ENCODE results near the gene SRD5A1. TPM values are rescaled to one million over a fixed set of nuclear protein-coding genes. Genes with fewer than 3 reads are reported as not detected.

SRD5A1 gene
- total RNA-seq, 1 experiment from 2014 or later: 39.6 TPM

GRCh38 chr5:6603643-6604042, 29.6 kb upstream of the SRD5A1 start:
- Histone ChIP-seq H3K4me1 (ENCODE audit: insufficient read depth, low read length) (no peaks in the 10 kb centered on the region), H3K4me2 (ENCODE audit: low read length) (no peak overlapping the region), H4K20me1 (ENCODE audit: low read length) (peaks cover 12% of the 10 kb centered on the region), H3K27me3 (ENCODE audit: low read length) (no peaks in the 10 kb centered on the region), H3K27ac (ENCODE audit: low read length) (no peak overlapping the region), H3K36me3 (ENCODE audit: low read depth, low read length) (peaks cover 93% of the 10 kb centered on the region), H3K9me2 (replicated peaks; ENCODE audit: low read length) (no peaks in the 10 kb centered on the region), H3F3A (ENCODE audit: low read length, unreplicated experiment) (no peaks in the 10 kb centered on the region), H3K9me3 (ENCODE audit: low read length) (no peaks in the 10 kb centered on the region), H3K9ac (ENCODE audit: low read length) (no peak overlapping the region), H3K4me3 (ENCODE audit: low read length) (no peak overlapping the region), H3K79me2 (ENCODE audit: low read length) (no peaks in the 10 kb centered on the region), H2AFZ (ENCODE audit: low read length) (no peak overlapping the region)
- BruUV-seq (replicated peaks): no TSS peak
- ChIA-PET CTCF (no interaction called here), POLR2A (ENCODE audit: unreplicated experiment) (no interaction called here)
- ATAC-seq (no peak), DNase-seq (no peak)
- TF ChIP-seq EZH2phosphoT487 (IDR thresholded peaks at IDR 0.05; ENCODE audit: borderline replicate concordance, low read length): no peak
- no peak for TF ChIP-seq EZH2 (IDR thresholded peaks at IDR 0.05; ENCODE audit: low read length, unreplicated experiment)
- TF ChIP-seq, protein P1, sequence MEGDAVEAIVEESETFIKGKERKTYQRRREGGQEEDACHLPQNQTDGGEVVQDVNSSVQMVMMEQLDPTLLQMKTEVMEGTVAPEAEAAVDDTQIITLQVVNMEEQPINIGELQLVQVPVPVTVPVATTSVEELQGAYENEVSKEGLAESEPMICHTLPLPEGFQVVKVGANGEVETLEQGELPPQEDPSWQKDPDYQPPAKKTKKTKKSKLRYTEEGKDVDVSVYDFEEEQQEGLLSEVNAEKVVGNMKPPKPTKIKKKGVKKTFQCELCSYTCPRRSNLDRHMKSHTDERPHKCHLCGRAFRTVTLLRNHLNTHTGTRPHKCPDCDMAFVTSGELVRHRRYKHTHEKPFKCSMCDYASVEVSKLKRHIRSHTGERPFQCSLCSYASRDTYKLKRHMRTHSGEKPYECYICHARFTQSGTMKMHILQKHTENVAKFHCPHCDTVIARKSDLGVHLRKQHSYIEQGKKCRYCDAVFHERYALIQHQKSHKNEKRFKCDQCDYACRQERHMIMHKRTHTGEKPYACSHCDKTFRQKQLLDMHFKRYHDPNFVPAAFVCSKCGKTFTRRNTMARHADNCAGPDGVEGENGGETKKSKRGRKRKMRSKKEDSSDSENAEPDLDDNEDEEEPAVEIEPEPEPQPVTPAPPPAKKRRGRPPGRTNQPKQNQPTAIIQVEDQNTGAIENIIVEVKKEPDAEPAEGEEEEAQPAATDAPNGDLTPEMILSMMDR (conservative IDR thresholded peaks at IDR 0.05; ENCODE audit: low read depth, low read length): no peak
- intact Hi-C loops (cut with micrococcal nuclease): no loop called here

DNA sequence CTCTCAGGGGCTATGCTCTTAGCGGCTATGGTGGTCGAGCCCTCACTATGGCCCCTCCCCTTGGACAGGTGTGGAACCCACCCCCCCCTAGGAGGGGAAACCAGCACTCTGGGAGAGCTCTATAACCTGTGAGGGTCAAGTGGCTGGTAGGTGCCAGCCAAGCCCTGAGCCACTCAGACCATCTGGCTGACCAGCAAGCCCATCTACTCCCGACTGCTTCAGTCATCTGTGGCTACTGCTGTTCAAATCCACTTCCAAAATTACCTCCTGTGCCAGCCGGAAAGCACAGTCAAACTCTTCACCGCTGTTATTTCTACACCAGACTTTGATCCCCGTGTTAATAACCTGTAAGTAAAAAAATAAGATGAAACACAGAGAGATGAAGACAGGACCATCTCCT, 28.9 kb upstream of the SRD5A1 start:
- Histone ChIP-seq H3K4me3 (ENCODE audit: low read length) (no peak overlapping the region), H3K9me3 (ENCODE audit: low read length) (no peaks in the 10 kb centered on the region), H3F3A (ENCODE audit: low read length, unreplicated experiment) (no peaks in the 10 kb centered on the region), H3K27ac (ENCODE audit: low read length) (no peak overlapping the region), H3K9me2 (replicated peaks; ENCODE audit: low read length) (no peaks in the 10 kb centered on the region), H3K27me3 (ENCODE audit: low read length) (no peaks in the 10 kb centered on the region), H3K79me2 (ENCODE audit: low read length) (no peaks in the 10 kb centered on the region), H3K4me2 (ENCODE audit: low read length) (no peak overlapping the region), H4K20me1 (ENCODE audit: low read length) (peaks cover 13% of the 10 kb centered on the region; the same call in 1 of the 2 replicates), H2AFZ (ENCODE audit: low read length) (no peak overlapping the region), H3K36me3 (ENCODE audit: low read depth, low read length) (peaks cover 94% of the 10 kb centered on the region), H3K9ac (ENCODE audit: low read length) (no peak overlapping the region), H3K4me1 (ENCODE audit: insufficient read depth, low read length) (no peaks in the 10 kb centered on the region)
- ChIA-PET POLR2A (ENCODE audit: unreplicated experiment) (no interaction called here), CTCF (no interaction called here)
- no TSS peak for BruUV-seq (replicated peaks)
- TF ChIP-seq, protein P1 (conservative IDR thresholded peaks at IDR 0.05; ENCODE audit: low read depth, low read length): no peak
- TF ChIP-seq EZH2phosphoT487 (IDR thresholded peaks at IDR 0.05; ENCODE audit: borderline replicate concordance, low read length): no peak
- no peak for TF ChIP-seq EZH2 (IDR thresholded peaks at IDR 0.05; ENCODE audit: low read length, unreplicated experiment)
- intact Hi-C loops (cut with micrococcal nuclease): no loop called here
- ATAC-seq (no peak), DNase-seq (no peak)

GRCh38 chr5:6604946-6605345, 28.3 kb upstream of the SRD5A1 start:
- no TSS peak for BruUV-seq (replicated peaks)
- Histone ChIP-seq H4K20me1 (ENCODE audit: low read length) (peaks cover 17% of the 10 kb centered on the region; the same call in 1 of the 2 replicates), H3K4me3 (ENCODE audit: low read length) (no peak overlapping the region), H3K27ac (ENCODE audit: low read length) (no peak overlapping the region), H3K9me2 (replicated peaks; ENCODE audit: low read length) (no peaks in the 10 kb centered on the region), H3K4me2 (ENCODE audit: low read length) (no peak overlapping the region), H3K27me3 (ENCODE audit: low read length) (no peaks in the 10 kb centered on the region), H3K4me1 (ENCODE audit: insufficient read depth, low read length) (no peaks in the 10 kb centered on the region), H2AFZ (ENCODE audit: low read length) (no peak overlapping the region), H3F3A (ENCODE audit: low read length, unreplicated experiment) (no peaks in the 10 kb centered on the region), H3K79me2 (ENCODE audit: low read length) (no peaks in the 10 kb centered on the region), H3K9ac (ENCODE audit: low read length) (no peak overlapping the region), H3K36me3 (ENCODE audit: low read depth, low read length) (peaks cover 94% of the 10 kb centered on the region), H3K9me3 (ENCODE audit: low read length) (no peaks in the 10 kb centered on the region)
- POLR2A ChIA-PET (ENCODE audit: unreplicated experiment): interaction anchor here (0.7 kb wide), 1 partner anchor 102 kb away, joined by 14 read pairs; no protein-coding TSS in a partner anchor
- DNase-seq (no peak), ATAC-seq (no peak)
- CTCF ChIA-PET: no interaction called here
- intact Hi-C loops (cut with micrococcal nuclease): no loop called here
- TF ChIP-seq EZH2 (IDR thresholded peaks at IDR 0.05; ENCODE audit: low read length, unreplicated experiment) (no peak), EZH2phosphoT487 (IDR thresholded peaks at IDR 0.05; ENCODE audit: borderline replicate concordance, low read length) (no peak)
- TF ChIP-seq, protein P1 (conservative IDR thresholded peaks at IDR 0.05; ENCODE audit: low read depth, low read length): no peak
